Effector CD8-positive, alpha-beta T cell (primary cell): ENCODE results near the gene IL36A.

ENCODE experiments used
- DNase-seq: peaks from one replicate; lab custom pipeline; 2025; lab: John Stamatoyannopoulos, UW
- total RNA-seq, 4 experiments: gene quantifications; one replicate each; lab custom pipeline; 2026; lab: John Stamatoyannopoulos, UW

IL36A gene, protein sequence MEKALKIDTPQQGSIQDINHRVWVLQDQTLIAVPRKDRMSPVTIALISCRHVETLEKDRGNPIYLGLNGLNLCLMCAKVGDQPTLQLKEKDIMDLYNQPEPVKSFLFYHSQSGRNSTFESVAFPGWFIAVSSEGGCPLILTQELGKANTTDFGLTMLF
- total RNA-seq = 0 reads per million in 4 experiments

DNA sequence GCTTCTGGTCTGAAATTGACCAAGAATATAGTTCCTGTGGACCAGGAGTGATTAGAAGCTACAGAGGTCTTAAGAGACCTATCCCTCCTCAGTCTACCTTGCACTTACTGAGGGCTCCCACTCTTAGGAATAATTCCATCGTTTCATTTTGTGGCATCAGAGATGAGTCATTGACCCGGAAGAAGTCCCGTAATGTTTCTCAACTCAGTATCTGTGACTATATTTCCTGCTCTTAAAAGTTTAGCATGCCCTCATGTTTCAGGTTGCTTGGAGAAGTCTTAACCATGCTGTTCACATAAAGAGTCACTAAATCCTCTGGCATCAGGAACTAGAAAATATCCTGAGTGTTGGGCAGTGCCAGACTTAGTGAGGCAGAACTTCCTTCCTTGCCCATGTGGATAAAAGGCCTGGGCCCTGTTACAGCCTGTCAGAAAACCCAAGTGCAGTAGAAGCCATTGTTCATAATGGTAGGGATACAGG is at the start of gene IL36A:
Gene IL36A, plus strand, starts transcription at position 430 of the 480 bp plus-strand sequence. CDS start 413 bp downstream, outside the sequence.
- DNase-seq = no peak

DNA sequence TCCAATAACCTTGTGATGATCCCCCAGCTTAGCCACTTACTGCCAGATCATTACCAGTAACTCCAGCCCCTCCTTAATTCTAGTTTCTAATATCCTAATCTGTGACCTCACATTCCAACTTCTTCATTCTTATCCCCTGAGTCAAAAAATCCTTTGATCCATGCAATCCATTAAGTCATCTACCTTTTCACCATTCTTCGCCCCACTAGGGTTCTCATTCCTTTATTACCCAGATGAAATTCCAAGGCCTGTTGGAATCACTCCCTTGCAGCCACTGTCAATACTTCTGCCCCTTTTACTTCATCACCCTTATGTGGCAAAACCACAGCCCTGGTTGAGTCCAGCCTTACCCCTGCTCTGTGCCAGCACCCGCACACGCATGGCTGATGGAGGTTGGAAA is 47.7 kb upstream of the IL36A start:
- no peak for DNase-seq

DNA sequence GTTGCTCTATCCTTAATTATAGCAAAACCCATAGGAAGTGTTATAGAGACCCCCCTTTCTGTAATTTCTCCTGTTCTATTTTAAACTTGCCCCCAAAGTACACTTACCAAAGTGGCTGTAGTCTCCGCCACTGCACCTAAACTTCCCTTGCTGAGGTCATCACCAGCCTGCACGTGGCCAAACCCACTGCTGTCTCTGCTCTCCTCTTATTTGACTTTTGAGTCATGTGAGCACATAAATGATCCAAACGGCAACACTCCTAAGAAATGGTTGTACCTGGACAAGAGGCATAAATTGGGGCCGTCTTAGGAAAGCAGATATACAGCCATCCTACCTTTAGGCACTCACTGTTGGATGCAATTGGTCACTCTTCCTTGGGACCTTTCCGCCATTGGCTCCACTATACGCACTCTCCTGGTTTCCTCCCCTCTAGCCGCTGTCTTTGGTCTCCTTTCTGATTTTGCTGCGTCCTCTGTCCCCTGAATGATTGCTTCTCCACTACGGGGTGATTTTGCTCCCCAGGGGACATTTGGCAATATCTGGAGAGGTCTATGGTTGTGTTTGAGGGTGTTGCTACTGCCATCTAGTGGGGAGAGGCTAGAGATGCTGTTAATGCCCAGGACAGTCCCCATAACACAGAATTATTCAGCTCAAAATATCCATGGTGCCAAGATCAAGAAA is 46.7 kb upstream of the IL36A start:
- DNase-seq = no peak

DNA sequence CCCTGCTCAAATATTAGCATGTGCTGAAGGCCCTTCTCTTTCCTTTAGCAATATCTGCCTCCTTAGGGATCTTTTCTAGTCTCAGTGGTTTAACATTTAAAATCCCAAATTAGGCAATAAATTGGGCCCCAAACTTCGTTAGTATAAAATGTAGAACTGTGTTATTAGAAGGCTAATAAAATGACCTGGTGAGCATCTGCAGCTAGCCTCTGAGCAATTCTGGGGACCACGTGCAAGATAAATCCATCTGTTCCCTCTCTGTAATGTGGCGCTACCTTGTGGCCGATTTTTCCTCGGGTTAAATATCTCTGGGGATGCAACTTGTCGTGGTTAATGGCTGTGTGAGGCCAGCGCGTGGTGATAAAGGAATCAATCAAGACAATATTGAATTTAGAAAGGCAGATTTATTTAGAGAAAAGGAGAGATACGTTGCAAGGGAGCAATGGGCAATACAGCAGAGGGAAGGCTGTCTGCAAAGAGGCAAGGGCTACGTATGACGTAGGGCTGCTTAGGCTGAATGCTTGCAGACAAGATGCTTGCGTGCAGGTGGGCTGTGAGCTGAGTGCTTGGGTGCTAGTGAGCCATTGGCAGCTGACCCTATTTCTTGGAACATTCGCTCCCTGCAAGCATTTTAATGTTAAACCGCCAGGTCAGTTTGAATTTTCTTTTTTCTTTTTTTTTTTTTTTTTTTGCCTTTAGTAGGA is 46.0 kb upstream of the IL36A start:
- DNase-seq = no peak

DNA sequence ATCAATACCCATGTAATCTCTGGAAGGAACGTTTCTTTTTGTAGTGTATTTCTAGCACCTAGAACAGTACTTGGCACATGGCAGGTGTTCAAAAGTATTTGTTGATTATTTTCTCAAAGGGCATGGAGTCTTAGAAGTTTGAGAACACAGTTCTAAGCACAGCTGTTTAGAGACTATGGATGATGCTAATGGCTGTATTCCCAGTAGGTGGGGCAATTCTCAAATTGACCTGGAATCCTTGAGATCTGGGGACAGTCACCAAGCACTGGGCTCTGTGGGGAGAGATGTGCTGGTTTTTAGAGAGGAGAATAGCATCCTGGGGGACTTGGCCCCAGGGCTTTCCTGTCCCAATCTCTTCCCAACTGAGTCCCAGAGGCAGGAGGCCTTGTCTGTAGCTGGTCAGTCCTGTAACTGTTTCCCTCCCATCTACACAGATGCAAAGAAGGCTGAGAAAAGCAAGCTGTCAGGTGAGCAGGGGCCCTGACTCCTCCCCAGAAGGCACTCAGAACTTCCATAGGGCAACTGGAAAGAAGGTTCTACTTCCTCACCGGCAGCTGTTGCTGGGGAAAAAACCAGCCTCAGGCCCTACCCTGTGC is 44.9 kb upstream of the IL36A start:
- no peak for DNase-seq

DNA sequence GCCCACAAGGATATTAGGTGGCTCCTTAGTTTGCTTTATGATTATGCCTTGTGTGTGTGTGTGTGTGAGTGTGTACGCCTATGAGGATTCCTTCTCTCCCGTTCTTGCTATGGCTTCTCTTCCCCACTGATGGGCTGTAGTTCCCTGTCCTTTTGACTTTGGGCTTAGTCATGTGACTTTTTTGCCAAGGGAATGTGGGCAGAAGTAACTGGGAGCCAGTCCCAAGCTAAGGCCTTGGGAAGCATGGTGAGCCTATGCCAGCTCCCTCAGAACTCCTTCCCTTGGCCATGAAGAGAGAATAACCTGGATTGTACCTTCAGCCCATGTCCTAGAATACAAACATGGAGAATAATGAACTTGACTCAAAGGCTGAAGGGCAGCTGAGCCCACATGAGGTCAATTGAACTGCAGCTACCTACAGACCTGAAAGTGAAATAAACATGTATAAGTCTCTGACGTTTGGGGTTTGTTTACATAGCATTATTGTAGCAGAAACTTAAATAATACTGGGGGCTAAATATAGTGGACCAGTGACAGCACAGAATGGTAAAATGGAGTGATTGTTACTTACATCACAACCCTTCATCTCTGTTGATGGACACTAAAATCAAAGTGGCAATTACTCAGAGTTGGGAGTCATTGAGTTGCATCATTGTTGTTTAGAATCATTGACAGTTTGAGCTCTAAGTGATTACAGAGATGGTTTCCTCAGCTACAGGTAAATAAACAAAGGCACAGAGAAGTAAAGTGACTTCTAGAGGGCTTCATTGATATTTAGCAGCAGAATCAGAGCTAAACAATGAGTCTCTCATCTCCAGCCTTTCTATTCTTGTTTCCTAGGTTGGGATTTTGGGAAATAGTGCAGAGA is 42.7 kb upstream of the IL36A start:
- no peak for DNase-seq

DNA sequence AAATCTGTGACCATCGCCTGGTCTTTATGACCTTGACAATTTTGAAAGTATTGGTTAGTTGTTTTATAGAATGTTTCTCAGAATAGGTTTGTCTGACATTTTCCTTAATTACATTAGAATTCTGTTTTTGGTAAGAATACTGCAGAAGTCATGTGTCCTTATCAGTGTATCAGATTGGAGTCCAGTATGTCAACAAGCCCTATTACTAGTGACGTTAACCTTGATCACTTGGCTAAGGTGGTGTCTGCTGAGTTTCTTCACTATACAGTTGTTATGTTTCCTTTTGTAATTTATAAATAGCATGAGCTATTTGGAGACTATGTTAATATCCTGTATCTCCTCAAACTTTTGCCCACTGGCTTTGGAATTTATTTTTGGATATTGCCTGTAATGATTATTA is 38.2 kb upstream of the IL36A start:
- no peak for DNase-seq

DNA sequence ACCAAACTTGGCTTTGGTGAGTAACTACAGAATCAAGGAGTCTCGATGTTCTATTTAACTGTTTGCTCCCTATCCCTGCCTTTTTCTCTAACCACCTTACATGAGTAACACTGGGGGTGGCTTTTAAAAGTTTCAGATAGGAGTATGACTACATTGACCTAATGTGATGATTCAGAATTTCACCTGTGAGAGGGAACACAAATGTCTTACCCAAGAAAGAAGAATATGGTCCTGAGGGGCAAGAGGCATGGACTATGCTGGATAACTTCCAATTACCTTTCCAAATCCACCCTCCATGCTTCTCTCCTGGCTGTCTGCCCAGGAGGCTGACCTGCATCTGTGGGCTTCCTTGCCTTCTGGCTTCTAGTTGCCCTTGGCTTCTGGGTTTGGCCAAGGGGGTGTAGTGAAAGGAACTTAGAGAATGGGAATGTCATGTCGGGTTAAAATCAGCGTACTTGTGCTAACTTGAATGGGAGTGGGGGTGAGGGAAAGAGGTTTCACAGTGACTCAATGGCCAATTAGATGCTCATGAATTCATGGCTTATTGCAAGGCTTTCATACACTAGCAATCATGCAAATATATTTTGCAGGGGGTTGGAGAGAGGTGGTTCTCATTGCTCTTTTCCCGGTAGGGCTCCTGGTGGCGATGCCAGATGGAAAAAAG is 32.7 kb upstream of the IL36A start:
- DNase-seq = no peak

DNA sequence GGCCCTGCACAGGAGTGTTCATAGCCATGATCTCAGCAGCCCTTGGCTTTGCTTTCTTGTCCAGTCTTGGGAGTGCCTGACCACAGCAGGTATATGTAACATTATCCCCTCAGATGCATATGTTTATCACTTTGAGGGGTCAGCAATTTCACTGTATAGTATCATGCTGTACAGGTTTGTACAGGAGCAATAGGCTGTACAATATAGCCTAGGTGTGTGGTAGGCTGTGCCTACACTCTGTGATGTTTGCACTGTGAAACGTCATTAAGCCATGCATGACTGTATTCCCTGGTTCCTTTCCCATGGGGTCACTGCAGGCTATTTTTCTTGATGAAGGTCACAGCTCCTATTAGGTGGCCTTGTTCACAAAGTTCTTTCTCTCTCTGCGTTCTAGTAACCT is 32.1 kb upstream of the IL36A start:
- DNase-seq = no peak

DNA sequence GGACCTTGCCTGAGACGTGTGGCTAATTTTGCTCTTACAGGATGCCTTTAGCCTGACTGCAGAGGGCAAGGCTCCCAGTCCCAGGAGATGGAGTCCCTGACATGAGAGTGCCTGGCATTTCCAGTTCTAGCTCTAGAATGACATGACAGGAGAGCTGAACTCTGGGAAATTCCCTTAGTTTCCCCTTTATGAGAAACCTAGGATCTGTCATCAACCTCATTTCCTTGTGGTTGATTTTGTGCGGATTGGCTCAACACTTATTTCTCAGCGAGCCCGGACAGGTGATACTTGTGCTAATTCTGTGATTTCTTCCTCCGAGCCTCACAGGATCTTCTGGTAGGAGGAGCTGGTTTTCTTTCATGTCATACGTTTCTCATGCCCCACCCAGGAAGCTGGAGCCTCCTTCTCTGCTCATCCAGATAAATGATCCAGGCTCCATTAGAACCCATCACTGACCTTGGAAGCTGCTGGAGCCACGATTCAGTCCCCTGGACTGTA is 27.7 kb upstream of the IL36A start, which contains the start of gene IL36G:
Gene IL36G, plus strand, starts transcription at position 448 of the 498 bp plus-strand sequence. CDS start 633 bp downstream, outside the sequence.
- no peak for DNase-seq

DNA sequence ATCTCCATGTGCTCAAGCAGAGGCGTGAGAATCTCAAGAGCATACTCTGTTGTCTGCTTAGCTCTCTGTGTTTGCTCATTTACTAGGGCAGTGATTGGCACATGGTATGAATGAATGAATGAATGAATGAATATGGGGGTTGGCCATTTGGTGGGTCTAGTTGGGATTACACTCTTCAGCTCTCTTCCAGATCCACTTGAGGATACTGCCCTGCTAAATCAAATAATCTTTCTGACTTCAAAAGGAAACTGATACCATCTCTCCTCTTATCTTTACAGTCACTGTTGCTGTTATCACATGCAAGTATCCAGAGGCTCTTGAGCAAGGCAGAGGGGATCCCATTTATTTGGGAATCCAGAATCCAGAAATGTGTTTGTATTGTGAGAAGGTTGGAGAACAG is 25.5 kb upstream of the IL36A start:
- no peak for DNase-seq

DNA sequence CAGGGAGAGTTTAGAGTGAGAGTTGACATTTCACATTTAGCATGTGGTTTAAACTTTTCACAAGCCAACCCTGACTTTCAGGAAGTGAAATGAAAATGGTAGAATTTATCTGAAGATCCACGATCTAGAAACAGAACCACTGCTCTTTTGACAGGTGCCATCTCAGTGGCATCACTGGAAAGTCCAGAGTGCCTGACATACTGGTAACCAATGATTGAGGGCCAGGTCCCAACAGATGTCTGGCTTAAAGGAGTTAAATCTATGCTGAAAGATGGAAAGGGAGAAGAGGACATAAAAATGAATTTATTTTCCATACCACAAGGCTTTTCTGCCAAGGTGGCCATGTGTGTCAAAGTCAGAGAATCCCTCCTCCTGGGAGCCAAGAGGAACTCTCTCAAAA is 24.7 kb upstream of the IL36A start:
- DNase-seq = no peak

DNA sequence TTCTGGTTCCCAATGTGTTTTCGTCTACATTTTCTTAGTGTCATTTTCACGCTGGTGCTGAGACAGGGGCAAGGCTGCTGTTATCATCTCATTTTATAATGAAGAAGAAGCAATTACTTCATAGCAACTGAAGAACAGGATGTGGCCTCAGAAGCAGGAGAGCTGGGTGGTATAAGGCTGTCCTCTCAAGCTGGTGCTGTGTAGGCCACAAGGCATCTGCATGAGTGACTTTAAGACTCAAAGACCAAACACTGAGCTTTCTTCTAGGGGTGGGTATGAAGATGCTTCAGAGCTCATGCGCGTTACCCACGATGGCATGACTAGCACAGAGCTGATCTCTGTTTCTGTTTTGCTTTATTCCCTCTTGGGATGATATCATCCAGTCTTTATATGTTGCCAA is 20.2 kb upstream of the IL36A start:
- DNase-seq = no peak

DNA sequence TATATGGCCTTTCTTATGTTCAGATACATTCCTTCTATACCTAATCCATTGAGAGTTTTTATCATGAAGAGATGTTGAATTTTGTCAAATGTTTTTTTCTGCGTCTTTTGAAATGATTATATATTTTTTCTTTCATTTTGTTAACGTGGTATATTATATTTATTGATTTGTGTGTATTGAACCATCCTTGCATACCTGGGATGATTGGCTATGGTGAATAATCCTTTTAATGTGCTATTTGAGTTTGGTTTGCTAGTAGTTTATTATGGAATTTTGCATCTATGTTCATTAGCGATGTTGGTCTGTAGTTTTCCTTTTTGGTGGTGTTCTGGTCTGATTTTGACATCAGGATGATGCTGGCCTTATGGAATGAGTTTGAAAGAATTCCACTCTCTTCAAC is 15.6 kb upstream of the IL36A start:
- no peak for DNase-seq

DNA sequence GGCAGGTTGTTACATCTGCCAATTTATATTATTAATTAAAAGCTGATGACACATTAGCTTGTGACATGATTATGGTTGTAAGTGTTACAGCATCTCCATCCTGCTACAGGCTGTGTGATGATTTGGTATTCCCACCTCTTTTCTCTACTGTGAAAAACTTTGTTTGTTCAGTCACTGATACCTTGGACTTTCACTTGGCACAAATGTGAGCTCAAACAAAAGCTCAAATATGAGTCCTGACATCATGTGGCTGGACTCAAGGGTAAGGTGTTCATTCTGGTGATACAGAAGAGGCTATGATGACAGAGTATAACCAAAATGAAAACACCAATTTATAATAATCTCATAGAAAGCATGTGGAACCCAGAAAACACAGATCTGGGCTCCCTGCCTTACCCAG is 11.4 kb upstream of the IL36A start:
- DNase-seq = no peak

DNA sequence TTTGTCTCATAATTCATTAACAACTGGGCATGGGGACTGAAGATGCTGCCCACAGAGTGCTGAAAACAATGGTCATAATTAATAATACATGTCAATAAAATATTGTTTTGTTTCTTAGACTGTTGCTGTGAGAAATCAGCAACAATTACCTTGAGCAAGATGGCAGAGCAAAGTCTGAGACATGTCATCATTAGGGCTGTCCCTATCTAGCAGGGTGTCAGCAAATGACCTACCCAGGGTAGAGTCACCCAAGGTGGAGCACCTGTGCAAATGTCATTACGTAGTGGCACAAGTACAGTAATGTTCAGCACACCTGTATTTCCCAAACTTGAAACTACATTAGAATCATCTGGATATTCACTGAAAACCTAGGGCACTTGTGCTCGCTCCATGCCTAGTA is 10.6 kb upstream of the IL36A start:
- DNase-seq = no peak

DNA sequence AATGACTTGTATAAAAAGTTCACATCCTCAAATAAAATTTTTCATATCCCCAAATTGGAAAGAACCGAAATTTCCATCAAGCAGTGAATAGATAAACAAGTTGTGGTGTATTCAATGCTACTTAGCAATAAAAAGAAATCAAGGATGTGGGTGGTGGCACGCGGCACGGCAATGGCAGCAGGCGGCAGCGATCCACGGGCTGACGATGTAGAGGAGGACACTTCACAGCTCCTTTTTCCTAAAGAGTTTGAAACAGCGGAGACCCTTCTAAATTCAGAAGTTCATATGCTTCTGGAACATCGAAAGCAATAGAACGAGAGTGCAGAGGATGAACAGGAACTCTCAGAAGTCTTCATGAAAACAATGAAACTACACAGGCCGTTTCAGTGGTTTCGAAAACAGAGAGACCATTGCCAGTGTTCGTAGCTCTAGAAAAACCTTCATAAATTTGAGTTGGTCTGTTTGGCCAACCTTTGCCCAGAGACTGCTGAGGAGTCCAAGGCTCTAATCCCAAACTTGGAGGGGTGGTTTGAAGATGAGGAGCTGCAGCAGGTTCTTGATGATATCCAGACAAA is 9.8 kb upstream of the IL36A start:
- no peak for DNase-seq

DNA sequence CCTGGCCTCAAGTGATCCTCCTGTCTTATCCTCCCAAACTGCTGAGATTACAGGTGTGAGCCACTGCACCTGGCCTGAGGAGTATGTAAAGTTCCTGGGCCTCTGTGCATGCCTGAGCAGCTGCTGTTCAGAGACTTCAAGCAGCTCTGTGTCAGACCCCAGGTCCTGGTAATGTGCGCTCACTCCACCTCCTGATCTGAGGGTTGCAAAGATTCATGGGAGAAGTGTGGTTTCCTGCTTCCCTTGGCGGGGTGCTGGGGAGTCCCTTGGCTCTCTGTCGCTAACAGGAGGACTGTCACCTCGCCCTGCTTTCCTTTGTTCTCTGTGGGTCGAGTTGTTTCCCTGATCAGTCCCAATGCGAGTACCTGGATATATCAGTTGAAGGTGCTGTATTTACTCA is 8.6 kb upstream of the IL36A start:
- peak; percentile 63 for DNase-seq

DNA sequence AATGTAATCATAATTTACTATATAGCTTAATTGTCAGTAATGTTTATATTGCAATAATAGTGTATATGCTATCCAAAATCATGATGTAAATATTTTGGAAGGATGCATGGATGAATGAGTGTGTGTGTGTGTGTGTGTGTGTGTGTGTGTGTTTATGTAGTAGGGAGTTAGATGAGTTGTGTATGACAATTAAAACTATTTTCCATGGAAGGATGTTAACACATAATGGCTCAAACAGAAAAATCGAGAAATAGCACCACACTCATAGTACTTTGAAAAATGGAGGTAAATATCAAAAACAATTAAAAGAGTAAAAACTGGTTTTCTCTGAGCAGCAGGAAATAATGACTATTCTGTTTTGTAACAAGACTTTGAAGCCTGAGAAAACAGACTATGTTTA is 8.1 kb upstream of the IL36A start:
- no peak for DNase-seq

DNA sequence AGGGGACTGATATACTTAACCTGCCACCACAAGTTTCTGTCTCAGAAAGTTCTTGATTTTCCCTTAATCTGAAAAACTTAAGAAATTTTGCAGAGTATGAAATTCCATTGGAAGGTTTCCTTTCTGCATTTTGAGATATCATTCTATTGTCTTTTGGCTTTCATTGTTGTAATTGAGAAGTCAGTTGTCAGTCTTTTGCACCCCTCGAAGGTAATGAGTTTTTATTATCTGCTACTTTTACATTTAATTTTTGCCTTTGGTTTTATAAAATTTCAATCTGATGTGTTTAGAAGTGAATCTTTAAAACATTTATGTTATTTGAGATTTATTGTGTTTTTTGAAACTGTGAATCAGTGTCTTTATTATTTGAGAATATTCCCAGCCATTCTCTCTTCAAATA is 4.8 kb upstream of the IL36A start:
- no peak for DNase-seq

DNA sequence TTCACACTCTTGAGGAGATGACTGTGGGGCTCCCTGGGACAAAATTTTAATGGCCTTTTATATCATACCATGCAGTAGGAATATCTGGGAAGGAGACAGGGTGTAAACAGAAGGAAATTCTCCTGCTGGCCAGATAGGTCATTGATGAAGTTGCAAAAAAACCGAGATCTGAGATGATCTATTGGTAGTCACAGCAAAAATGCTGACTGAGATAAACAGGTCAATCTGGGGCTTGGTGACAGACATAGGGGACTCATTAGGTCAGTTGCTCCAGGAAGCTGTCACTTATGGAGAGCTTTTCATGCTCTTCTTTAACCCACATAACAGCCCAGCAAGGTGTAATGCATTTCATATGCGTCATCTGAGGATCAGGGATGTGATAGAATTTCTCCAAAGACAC is 2.6 kb upstream of the IL36A start:
- no peak for DNase-seq
